ENCODE measurements around the gene PRKACG.
"Not testable (repeated sequence)": the region's sequence is repeated elsewhere in the genome, so short reads cannot be mapped to it uniquely, and the experiment has no call there.

The PRKACG gene

DNA sequence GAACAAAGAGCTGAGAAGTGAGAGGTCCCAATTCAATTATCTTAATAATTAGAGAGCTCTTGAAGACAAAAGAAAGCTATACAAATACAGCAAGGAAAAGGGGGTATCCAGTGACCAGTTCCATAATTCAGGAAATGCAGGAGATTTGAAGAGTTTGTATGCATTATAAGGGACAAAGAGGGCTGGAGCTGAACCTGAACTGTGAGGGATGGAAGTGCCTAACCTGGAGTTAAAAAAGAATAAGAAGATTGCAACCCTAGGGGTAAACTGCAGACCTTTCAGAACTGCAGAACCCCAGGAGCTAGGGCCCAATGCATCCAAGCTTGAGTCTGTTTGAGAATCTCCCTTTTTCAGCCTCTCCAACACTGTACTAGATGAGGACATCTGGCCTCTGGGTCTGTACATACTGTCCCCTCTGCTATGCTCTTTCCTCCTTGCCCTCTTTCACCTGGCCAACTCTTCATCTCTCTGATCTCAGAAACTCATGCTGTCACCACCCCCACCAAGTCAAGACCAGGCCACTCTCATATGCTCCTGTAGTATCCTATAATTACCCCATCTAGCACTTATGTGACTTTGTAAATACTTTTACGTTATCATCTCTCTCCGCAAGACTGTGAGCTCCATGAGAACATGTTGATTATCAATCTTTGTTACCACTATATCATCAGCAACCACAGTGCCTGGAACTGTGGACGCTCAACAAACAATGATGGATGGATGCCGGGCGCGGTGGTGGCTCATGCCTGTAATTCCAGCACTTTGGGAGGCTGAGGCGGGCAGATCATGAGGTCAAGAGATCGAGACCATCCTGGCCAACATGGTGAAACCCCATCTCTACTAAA is 6.6 kb upstream of the PRKACG start:
- no peak for DNase-seq

- no peak for DNase-seq
Measured at GRCh38 chr9:69019808-69020207, 5.9 kb upstream of the PRKACG start.

GRCh38 chr9:69018737-69019136 is 4.8 kb upstream of the PRKACG start:
- no peak for DNase-seq

GRCh38 chr9:69016191-69017096 is 2.5 kb upstream of the PRKACG start:
- no peak for DNase-seq

DNA sequence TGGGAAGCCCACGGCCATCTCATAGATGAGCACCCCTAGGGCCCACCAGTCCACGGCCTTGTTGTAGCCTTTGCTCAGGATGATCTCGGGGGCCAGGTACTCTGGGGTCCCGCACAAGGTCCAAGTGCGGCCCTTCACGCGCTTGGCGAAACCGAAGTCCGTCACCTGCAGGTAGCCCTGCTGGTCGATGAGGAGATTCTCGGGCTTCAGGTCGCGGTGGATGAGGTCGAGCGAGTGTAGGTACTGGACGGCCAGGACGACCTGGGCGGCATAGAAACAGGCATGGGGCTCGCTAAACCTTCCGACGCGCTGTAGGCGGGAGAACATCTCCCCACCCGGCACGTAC is 558 bp downstream of the PRKACG start:
- DNase-seq: no peak

DNA sequence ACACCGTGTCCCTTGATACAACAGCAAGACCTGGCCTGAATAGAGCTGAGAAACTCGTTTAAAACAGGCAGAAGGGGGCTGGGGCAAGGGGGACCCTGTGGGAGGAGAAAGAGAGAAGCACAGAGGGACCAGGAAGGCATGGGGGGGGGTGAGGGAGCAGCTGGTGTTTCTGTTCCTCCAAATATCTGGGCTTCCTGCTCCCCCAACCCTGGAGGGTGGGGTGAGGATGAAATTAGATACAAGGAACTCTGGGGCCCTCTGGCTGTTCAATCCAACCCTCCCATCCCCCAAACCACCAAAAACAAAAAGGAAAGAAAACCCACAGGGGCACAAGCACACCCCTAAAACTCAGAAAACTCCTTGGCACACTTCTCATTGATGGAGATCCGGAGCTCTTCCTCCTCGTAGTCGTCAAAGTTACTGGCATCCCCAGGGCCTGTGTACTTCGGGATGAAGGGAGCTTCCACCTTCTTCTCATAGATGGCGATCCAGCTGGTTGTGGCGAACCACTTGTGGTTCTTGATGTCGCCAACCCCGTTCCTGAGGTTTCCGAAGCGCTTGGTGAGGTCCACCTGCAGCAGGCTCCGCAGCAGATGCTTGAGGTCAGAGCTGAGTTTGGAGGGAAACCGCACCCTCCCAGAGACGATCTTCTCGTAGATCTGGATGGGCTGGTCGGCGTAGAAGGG is 1.1 kb downstream of the PRKACG start:
- DNase-seq: no peak

- no peak for DNase-seq
Measured at GRCh38 chr9:69009708-69010107, 4.2 kb downstream of the PRKACG start.

DNA sequence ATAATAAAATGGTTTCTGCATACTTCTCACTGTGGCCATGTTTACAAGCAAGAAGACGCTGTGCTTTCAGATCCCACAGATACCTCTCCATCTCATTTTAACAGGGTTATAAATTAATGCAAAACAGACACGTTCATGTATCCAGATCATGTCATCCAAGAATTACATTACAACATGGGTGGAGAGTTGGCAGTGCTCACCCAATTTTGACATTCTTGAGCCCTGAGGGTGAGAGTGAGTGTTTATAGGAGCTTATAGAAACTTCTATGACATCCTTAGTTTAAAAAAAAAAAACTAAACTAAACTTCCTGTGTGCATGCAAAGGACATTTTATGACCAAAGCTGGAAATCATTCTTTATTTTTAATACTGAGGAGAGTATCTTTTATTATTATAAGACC is 9.1 kb downstream of the PRKACG start:
- no peak for DNase-seq

DNA sequence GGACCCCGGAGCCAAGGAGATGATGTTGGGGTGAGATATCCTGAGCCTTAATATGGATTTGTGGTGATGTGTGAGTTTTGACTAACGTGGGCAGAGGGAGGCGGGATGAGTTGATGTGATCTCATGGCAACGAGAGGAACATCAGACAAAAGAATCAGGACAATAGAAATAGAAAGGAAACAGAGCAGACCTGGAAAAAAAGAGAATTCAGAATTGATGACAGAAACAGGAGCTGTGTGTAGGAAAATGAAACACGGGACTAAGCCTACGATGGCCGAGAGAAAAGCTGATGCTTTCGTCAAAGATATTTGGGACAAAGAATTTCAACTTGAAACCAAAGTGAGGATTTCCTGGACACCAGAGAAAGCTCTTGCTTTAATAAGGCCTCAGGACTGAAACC is 10.9 kb downstream of the PRKACG start:
- no peak for DNase-seq

DNA sequence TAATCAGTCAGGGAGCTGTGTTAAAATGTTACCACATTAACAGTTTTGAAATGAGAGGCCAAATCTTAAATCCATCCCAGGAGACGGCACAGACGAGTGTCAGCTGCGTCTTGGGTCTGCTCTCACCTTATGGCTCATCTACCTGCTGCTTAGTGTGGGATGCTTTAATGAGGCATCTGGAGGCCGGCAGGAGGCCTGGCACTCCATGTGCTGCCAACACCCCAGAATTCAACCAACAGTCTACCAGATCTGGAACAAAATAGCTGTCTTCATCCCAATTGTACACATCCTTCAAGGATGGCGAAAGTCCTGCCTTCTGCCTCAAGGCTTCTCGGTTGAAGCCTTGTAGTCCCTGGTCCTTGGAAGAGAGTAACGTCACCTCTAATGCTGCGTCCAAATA is 12.0 kb downstream of the PRKACG start:
- DNase-seq: no peak

DNA sequence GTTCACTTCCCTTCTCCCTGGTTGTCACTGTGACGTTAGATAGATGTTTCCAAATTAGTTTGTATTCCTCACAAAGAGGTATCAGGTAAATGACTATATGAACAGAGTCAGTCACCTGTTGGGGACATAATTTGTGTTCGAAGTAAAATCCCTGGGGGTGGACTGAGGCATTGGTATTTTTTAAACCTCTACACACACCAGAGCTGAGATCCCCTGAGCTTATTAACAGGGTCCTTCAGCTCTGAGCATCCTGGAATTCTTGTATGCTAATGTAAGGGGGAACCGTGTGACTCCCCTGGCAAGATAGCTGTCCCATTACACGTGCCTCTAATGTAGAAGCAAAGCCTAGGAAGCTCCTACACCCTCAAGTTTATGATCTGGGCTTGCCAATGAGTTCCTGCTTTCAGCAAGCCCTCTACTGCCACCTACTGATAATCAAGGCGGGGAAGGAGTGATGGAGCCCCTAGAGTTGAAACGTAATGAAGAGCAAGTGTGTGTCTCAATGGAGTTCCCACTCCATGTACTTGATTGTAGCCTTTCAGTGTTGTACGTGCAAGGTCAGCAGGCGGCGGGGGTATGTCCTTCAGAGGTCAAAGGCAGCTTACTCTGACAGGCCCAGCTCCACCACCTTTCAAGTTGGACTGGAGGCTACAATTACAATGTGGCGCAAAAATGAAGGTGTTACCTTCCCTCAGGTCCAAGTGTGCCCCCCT is 14.4 kb downstream of the PRKACG start:
- DNase-seq: peak; percentile 20

GRCh38 chr9:68998812-68999211 is 15.1 kb downstream of the PRKACG start:
- DNase-seq: no peak

- DNase-seq: no peak
Measured at GRCh38 chr9:68998385-68998784, 15.5 kb downstream of the PRKACG start.

- DNase-seq: no peak
Measured at GRCh38 chr9:68997666-68998065, 16.2 kb downstream of the PRKACG start.

GRCh38 chr9:68996462-68996861 is 17.5 kb downstream of the PRKACG start:
- no peak for DNase-seq

DNA sequence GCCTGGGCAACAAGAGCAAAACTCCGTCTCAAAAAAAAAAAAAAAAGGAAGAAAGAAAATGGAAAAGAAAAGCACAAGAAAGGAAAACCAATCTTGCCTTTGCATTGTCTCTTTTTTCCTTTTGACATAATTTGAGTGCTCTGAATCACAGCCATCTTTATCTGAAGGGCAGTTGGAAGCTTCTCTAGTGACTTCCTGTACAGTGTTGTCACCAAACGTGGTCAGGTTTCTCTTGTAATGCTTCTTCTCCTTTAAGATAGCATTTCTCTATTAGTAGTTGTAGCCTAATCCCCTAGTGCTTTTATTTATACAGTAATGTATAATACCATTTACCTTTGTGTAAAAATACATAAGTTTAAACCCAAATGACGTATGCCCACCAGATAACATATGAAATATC is 18.1 kb downstream of the PRKACG start:
- DNase-seq: no peak

DNA sequence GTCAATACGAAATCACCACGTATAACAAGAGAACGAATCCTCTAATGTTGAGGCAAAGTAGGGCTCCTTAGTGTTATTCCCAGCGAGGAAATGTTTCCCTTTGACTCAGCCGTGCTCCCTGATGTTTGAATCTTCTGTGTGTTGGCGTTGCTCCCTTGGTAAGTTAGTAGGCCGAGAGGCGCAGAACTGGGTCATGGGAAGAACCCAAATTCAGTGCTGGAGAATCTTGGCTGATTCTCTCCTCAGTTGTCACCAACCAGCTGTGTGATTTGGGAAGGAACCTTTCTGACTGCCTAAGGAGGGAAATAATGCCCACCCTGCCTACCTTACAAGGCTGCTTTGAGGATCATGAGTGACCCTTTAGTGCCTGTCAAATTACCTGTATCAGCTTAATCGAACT is 22.5 kb downstream of the PRKACG start:
- no peak for DNase-seq

- not testable (repeated sequence) for DNase-seq
Measured at GRCh38 chr9:68986949-68987348, 27.0 kb downstream of the PRKACG start.

DNA sequence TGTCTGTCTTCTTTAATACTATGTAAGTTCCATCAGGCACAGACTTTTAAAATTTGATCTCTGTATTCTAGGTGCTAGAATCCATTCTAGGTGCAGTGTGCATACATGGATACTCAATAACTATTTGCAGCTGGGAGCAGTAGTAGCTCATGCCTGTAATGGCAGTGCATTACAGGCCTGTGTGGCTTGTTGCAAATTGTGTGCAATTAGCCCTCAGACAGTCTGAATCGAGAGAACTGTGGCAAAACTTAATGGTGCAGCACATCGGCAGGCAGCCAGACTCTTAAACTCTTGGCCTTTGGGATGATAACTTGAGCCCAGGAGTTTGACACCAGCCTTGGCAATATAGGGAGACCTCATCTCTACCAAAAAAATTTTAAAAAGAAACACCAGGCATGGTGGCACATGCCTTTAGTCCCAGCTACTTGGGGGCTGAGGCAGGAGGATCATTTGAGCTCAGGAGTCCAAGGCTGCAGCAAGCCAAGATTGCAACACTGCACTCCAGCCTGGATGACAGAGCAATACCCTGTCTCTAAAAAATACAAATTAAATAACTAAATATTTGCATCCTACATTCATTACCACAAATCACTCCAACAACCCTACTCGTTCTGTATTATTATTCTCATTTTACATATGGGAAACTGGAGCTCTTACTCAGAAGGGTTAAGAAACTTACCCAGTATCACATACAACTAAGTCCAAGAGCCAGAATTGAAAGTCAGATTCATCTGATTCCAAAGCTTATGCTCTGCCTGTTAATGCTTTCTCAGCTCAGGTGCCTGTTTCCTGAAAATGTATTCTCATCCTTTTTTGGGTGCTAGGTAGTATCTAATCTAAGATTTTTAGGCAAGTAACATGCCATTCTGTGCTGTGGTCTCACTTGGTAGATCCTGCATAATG is 30.1 kb downstream of the PRKACG start:
- no peak for DNase-seq

- DNase-seq: no peak
Measured at GRCh38 chr9:68983008-68983411, 30.9 kb downstream of the PRKACG start.

DNA sequence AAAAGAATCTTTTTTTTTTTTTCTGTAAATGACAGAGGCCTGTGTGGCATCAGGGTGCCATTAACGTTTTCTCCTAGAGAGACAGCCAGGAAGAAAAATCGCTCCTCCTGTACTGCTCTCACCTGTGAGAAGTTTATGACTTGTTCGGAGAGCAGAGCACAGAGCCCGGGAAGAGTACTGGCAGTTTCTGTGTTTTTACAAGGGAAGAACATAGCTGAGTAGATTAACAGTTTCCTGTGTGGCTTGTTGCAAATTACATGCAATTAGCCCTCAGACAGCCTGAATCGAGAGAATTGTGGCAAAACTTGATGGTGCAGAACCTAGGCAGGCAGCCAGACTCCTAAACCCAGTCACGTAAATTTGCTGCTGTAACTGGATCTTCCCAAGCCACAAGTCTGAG is 32.1 kb downstream of the PRKACG start:
- no peak for DNase-seq

Measured in NCI-H446 treated with DMSO at 0.1 percent for 48 hours (cell line).